PC-3 (cell line): ENCODE measurements around the gene ACTL8. TPM values are rescaled to one million over a fixed set of nuclear protein-coding genes. Genes with fewer than 3 reads are reported as not detected.
A peak's percentile ranks its signal among the peaks of the same experiment; 100 is the strongest.

Experiments used
- ATAC-seq: fragments of 200-7000 bp; cut with Tn5 transposase; 2 replicates; pipeline ENCODE4 v1.9.1; 2020; ENCODE audit warnings: mild to moderate bottlenecking, moderate library complexity
- BruUV-seq: library from RNA; stranded (reverse); fragments of 400-500 nt; replicated peaks from 2 replicates; lab custom pipeline; 2021; lab: Mats Ljungman, UMichigan
- CTCF ChIA-PET: fragments of 300-600 bp; sonication (Branson Sonifier 250); formaldehyde crosslinking; loops from one replicate; lab custom pipeline; 2022; ENCODE audit warnings: antibody characterized with exemption; lab: Charles Lee
- POLR2A ChIA-PET: fragments of 300-600 bp; sonication (Branson Sonifier 250); formaldehyde crosslinking; loops from one replicate; lab custom pipeline; 2022; ENCODE audit warnings: antibody characterized with exemption; ENCODE audit not compliant: unreplicated experiment; lab: Charles Lee
- DNase-seq: peaks from one replicate; pipeline ENCODE4 v3.0.0-alpha.2; 2015
- H2AFZ ChIP-seq: fragments of 300-600 bp; sonication (generic); 2 replicates; pipeline ENCODE4 v1.6.0; 2016; ENCODE audit warnings: antibody characterized with exemption, low read length
- H3F3A ChIP-seq: fragments of 300-600 bp; sonication (generic); one replicate; pipeline ENCODE4 v1.6.0; 2017; ENCODE audit warnings: antibody characterized with exemption, low read length, control low read depth, mild to moderate bottlenecking; ENCODE audit not compliant: unreplicated experiment
- H3K27ac ChIP-seq: fragments of 300-600 bp; sonication (generic); 2 replicates; pipeline ENCODE4 v1.5.1; 2016; ENCODE audit warnings: mild to moderate bottlenecking, low read length
- H3K27me3 ChIP-seq: fragments of 300-600 bp; sonication (generic); 2 replicates; pipeline ENCODE4 v1.6.1; 2016; ENCODE audit warnings: low read length, mixed read lengths
- H3K36me3 ChIP-seq: fragments of 300-600 bp; sonication (generic); 2 replicates; pipeline ENCODE4 v1.6.1; 2016; ENCODE audit warnings: low read depth, mixed run types, low read length, mixed read lengths
- H3K4me1 ChIP-seq: fragments of 300-600 bp; sonication (generic); 2 replicates; pipeline ENCODE4 v1.5.1; 2016; ENCODE audit warnings: low read length; ENCODE audit not compliant: insufficient read depth
- H3K4me2 ChIP-seq: fragments of 300-600 bp; sonication (generic); 2 replicates; pipeline ENCODE4 v1.6.0; 2016; ENCODE audit warnings: low read length
- H3K4me3 ChIP-seq: fragments of 300-600 bp; sonication (generic); 2 replicates; pipeline ENCODE4 v1.5.1; 2016; ENCODE audit warnings: mild to moderate bottlenecking, low read length, mixed read lengths
- H3K79me2 ChIP-seq: fragments of 300-600 bp; sonication (generic); 2 replicates; pipeline ENCODE4 v1.6.1; 2017; ENCODE audit warnings: low read length, mixed read lengths
- H3K9ac ChIP-seq: fragments of 300-600 bp; sonication (generic); 2 replicates; pipeline ENCODE4 v1.6.0; 2016; ENCODE audit warnings: mild to moderate bottlenecking, low read length
- H3K9me2 ChIP-seq: fragments of 300-600 bp; sonication (generic); replicated peaks from 2 replicates; pipeline ENCODE4 v1.6.1; 2016; ENCODE audit warnings: mixed run types, low read length, mixed read lengths
- H3K9me3 ChIP-seq: fragments of 300-600 bp; sonication (generic); 2 replicates; pipeline ENCODE4 v1.6.1; 2016; ENCODE audit warnings: low read length, mixed read lengths
- H4K20me1 ChIP-seq: fragments of 300-600 bp; sonication (generic); 2 replicates; pipeline ENCODE4 v1.6.1; 2016; ENCODE audit warnings: low read length, mixed read lengths
- EZH2 ChIP-seq: fragments of 300-600 bp; sonication (generic); IDR thresholded peaks from one replicate; pipeline ENCODE4 v1.6.1; 2017; ENCODE audit warnings: antibody characterized with exemption, mild to moderate bottlenecking, low read length; ENCODE audit not compliant: unreplicated experiment
- EZH2phosphoT487 ChIP-seq: fragments of 300-600 bp; sonication (generic); IDR thresholded peaks from 2 replicates; pipeline ENCODE4 v1.6.1; 2018; ENCODE audit warnings: mild to moderate bottlenecking, antibody characterized with exemption, low read length, borderline replicate concordance
- intact Hi-C: fragments of 100-400 bp; cut with micrococcal nuclease; formaldehyde crosslinking; loops from 2 replicates; pipeline ENCODE4 v1.9.0; 2023
- total RNA-seq: library from RNA; depleted of rRNA; stranded (reverse); fragments of >200 nt; gene quantifications from 2 replicates; pipeline ENCODE4 v1.2.3, GENCODE V29; 2014; rRNA removed
- TF ChIP-seq, protein P1 (sequence below): fragments of 300-600 bp; sonication (generic); conservative IDR thresholded peaks from 2 replicates; pipeline ENCODE4 v1.5.1; 2017; ENCODE audit warnings: antibody characterized with exemption, low read depth, mild to moderate bottlenecking, low read length

Gene ACTL8
- total RNA-seq, 1 experiment from 2014 or later: not detected

GRCh38 chr1:17875171-17875881 is 120.2 kb downstream of the ACTL8 start:
- DNase-seq (peak; percentile 56), ATAC-seq (0 out of 2 replicates have a peak, but pooled peaks have one; percentile 26)
- H3K9me3 ChIP-seq: no peaks in the 10 kb centered on the region
- no TSS peak for BruUV-seq
- ChIA-PET CTCF (no interaction called here), POLR2A (no interaction called here)
- peaks cover 33% of the 10 kb centered on the region for H3K4me1 ChIP-seq
- no peaks in the 10 kb centered on the region for H4K20me1 ChIP-seq
- H3K79me2 ChIP-seq: no peaks in the 10 kb centered on the region
- 0 out of 2 replicates have a peak overlapping the region, but pooled peaks have one; percentile 9 for H3K4me2 ChIP-seq
- H3K27ac ChIP-seq: peak overlapping the region; percentile 16; the same call in 1 of the 2 replicates
- no peak overlapping the region for H3K4me3 ChIP-seq
- TF ChIP-seq EZH2 (no peak), EZH2phosphoT487 (no peak)
- H3K9me2 ChIP-seq: no peaks in the 10 kb centered on the region
- no peaks in the 10 kb centered on the region for H3F3A ChIP-seq
- H3K27me3 ChIP-seq: no peaks in the 10 kb centered on the region
- H2AFZ ChIP-seq: no peak overlapping the region
- no peaks in the 10 kb centered on the region for H3K36me3 ChIP-seq
- H3K9ac ChIP-seq: no peak overlapping the region
- intact Hi-C loops: no loop called here

GRCh38 chr1:17875882-17876280 is 120.7 kb downstream of the ACTL8 start:
- Histone ChIP-seq H3K9me3 (no peaks in the 10 kb centered on the region), H3K79me2 (no peaks in the 10 kb centered on the region), H3K36me3 (no peaks in the 10 kb centered on the region), H3F3A (no peaks in the 10 kb centered on the region), H3K4me3 (no peak overlapping the region), H3K9me2 (no peaks in the 10 kb centered on the region), H3K4me2 (no peak overlapping the region), H3K27me3 (no peaks in the 10 kb centered on the region), H3K4me1 (peaks cover 33% of the 10 kb centered on the region), H4K20me1 (no peaks in the 10 kb centered on the region), H3K27ac (no peak overlapping the region), H2AFZ (no peak overlapping the region), H3K9ac (no peak overlapping the region)
- DNase-seq (peak; percentile 33), ATAC-seq (no peak)
- no TSS peak for BruUV-seq
- ChIA-PET CTCF (no interaction called here), POLR2A (no interaction called here)
- TF ChIP-seq, protein P1, sequence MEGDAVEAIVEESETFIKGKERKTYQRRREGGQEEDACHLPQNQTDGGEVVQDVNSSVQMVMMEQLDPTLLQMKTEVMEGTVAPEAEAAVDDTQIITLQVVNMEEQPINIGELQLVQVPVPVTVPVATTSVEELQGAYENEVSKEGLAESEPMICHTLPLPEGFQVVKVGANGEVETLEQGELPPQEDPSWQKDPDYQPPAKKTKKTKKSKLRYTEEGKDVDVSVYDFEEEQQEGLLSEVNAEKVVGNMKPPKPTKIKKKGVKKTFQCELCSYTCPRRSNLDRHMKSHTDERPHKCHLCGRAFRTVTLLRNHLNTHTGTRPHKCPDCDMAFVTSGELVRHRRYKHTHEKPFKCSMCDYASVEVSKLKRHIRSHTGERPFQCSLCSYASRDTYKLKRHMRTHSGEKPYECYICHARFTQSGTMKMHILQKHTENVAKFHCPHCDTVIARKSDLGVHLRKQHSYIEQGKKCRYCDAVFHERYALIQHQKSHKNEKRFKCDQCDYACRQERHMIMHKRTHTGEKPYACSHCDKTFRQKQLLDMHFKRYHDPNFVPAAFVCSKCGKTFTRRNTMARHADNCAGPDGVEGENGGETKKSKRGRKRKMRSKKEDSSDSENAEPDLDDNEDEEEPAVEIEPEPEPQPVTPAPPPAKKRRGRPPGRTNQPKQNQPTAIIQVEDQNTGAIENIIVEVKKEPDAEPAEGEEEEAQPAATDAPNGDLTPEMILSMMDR: no peak
- no peak for TF ChIP-seq EZH2phosphoT487
- no peak for TF ChIP-seq EZH2
- intact Hi-C loops: no loop called here

Other genes starting within 250 kb of the ACTL8 start
- 11.2 and 11.3 TPM in 2 replicates for gene ARHGEF10L, start 215.6 kb upstream of the ACTL8 start, total RNA-seq